HEK293 (cell line): ENCODE measurements around the gene TPGS1.

Experiments used
- CTCF ChIP-seq: fragments of 450-650 bp; formaldehyde crosslinking; IDR thresholded peaks from 2 replicates; pipeline ENCODE4 v1.5.1; 2016; ENCODE audit warnings: missing biosample characterization, missing genetic modification characterization
- OSR2 ChIP-seq: fragments of 450-650 bp; formaldehyde crosslinking; IDR thresholded peaks from 2 replicates; pipeline ENCODE4 v1.5.1; 2016; ENCODE audit warnings: missing biosample characterization, missing genetic modification characterization
- PATZ1 ChIP-seq: fragments of 450-650 bp; formaldehyde crosslinking; IDR thresholded peaks from 2 replicates; pipeline ENCODE4 v1.5.1; 2016; ENCODE audit warnings: missing biosample characterization, missing genetic modification characterization
- ZBTB1 ChIP-seq: fragments of 450-650 bp; formaldehyde crosslinking; IDR thresholded peaks from 2 replicates; pipeline ENCODE4 v1.5.1; 2016; ENCODE audit warnings: missing biosample characterization, missing genetic modification characterization
- ZBTB20 ChIP-seq: fragments of 450-650 bp; formaldehyde crosslinking; IDR thresholded peaks from 2 replicates; pipeline ENCODE4 v1.5.1; 2016; ENCODE audit warnings: missing biosample characterization, missing genetic modification characterization
- ZFP3 ChIP-seq: fragments of 450-650 bp; formaldehyde crosslinking; IDR thresholded peaks from 2 replicates; pipeline ENCODE4 v1.5.1; 2016; ENCODE audit warnings: low read depth, missing biosample characterization, missing genetic modification characterization
- ZNF274 ChIP-seq, 2 experiments: fragments of 200-500 bp in 1 of 2; fragments of 450-650 bp in 1 of 2; sonication (Bioruptor generic) in 1 of 2; formaldehyde crosslinking in 1 of 2; IDR thresholded peaks; 2 replicates each; pipeline versions ENCODE4 v1.5.1 to v1.6.1; 2014 to 2016; ENCODE audit warnings: borderline replicate concordance in 1 of 2, inconsistent platforms in 1 of 2, low read length in 1 of 2, missing biosample characterization in 1 of 2, missing genetic modification characterization in 1 of 2
- ZNF394 ChIP-seq: fragments of 450-650 bp; formaldehyde crosslinking; IDR thresholded peaks from 2 replicates; pipeline ENCODE4 v1.5.1; 2016; ENCODE audit warnings: missing biosample characterization, missing genetic modification characterization, mild to moderate bottlenecking, moderate library complexity, borderline replicate concordance
- ZNF513 ChIP-seq: fragments of 450-650 bp; IDR thresholded peaks from 2 replicates; pipeline ENCODE4 v1.5.1; 2018; ENCODE audit warnings: missing biosample characterization, missing genetic modification characterization
- ZNF768 ChIP-seq: fragments of 450-650 bp; formaldehyde crosslinking; IDR thresholded peaks from 2 replicates; pipeline ENCODE4 v1.5.1; 2018; ENCODE audit warnings: missing biosample characterization, mild to moderate bottlenecking, missing genetic modification characterization
- ZXDB ChIP-seq: fragments of 450-650 bp; formaldehyde crosslinking; IDR thresholded peaks from 2 replicates; pipeline ENCODE4 v1.5.1; 2016; ENCODE audit warnings: missing biosample characterization, missing genetic modification characterization
- TF ChIP-seq, protein P1 (sequence below): fragments of 450-650 bp; formaldehyde crosslinking; IDR thresholded peaks from 2 replicates; pipeline ENCODE4 v1.5.1; 2016; ENCODE audit warnings: missing biosample characterization, missing genetic modification characterization
- TF ChIP-seq, protein P2 (sequence below): fragments of 450-650 bp; formaldehyde crosslinking; optimal IDR thresholded peaks from 2 replicates; pipeline ENCODE3; 2016; ENCODE audit warnings: missing biosample characterization, mild to moderate bottlenecking, missing genetic modification characterization

DNA sequence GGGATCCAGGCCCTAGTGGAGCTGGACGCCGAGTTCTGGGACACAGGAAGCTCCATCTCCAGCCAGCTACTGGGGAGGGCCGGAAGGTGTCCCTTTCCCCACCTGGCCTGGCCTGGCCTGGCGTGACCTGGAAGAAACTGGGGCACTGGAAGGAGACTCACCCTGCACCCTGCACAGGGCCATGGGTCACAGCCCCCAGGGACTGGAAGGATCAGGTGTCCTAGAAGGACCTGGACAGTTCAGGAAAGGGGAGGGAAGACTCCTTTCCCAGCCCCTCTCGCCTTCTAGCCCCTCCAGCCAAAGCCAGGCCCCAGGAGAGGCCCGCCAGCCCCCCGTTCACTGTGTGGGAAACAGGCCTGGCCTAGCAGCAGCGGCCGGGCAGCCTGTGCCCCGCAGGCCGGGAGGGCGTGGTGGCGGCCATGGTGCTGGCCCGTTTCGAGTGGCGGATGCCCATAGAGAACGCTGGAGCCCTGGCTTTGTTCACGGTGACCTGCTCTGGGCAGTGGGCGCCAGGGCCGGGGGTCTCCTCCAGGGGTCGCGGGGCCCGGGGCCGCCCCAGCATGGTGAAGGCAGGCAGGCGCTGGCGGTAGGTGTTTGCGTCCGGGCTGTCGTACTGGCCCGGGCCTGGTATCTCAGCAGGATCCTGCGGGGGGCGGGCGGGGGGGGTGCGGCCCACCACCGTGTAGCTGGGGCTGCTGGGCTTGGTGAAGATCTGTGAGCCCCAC is 43.7 kb upstream of the TPGS1 start:
- TF ChIP-seq OSR2 (no peak), CTCF (tag by site-specific recombination) (no peak), ZFP3 (tag by site-specific recombination) (no peak), PATZ1 (tag by site-specific recombination) (no peak), ZBTB1 (no peak), ZBTB20 (no peak), ZNF394 (tag by site-specific recombination) (no peak), ZNF274 (IDR thresholded peaks at IDR 0.05; ENCODE audit: low read length) (no peak), ZNF274 (tag by site-specific recombination; IDR thresholded peaks at IDR 0.05; ENCODE audit: borderline replicate concordance) (no peak), ZNF513 (tag by site-specific recombination) (no peak), ZNF768 (tag by site-specific recombination) (no peak), ZXDB (tag by site-specific recombination) (no peak)
- TF ChIP-seq, protein P1, sequence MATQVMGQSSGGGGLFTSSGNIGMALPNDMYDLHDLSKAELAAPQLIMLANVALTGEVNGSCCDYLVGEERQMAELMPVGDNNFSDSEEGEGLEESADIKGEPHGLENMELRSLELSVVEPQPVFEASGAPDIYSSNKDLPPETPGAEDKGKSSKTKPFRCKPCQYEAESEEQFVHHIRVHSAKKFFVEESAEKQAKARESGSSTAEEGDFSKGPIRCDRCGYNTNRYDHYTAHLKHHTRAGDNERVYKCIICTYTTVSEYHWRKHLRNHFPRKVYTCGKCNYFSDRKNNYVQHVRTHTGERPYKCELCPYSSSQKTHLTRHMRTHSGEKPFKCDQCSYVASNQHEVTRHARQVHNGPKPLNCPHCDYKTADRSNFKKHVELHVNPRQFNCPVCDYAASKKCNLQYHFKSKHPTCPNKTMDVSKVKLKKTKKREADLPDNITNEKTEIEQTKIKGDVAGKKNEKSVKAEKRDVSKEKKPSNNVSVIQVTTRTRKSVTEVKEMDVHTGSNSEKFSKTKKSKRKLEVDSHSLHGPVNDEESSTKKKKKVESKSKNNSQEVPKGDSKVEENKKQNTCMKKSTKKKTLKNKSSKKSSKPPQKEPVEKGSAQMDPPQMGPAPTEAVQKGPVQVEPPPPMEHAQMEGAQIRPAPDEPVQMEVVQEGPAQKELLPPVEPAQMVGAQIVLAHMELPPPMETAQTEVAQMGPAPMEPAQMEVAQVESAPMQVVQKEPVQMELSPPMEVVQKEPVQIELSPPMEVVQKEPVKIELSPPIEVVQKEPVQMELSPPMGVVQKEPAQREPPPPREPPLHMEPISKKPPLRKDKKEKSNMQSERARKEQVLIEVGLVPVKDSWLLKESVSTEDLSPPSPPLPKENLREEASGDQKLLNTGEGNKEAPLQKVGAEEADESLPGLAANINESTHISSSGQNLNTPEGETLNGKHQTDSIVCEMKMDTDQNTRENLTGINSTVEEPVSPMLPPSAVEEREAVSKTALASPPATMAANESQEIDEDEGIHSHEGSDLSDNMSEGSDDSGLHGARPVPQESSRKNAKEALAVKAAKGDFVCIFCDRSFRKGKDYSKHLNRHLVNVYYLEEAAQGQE (tag by site-specific recombination), result no peak
- TF ChIP-seq, protein P2, sequence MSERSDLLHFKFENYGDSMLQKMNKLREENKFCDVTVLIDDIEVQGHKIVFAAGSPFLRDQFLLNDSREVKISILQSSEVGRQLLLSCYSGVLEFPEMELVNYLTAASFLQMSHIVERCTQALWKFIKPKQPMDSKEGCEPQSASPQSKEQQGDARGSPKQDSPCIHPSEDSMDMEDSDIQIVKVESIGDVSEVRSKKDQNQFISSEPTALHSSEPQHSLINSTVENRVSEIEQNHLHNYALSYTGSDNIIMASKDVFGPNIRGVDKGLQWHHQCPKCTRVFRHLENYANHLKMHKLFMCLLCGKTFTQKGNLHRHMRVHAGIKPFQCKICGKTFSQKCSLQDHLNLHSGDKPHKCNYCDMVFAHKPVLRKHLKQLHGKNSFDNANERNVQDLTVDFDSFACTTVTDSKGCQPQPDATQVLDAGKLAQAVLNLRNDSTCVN (tag by site-specific recombination), result no peak
